ENCODE results near the gene CCDC61.
A peak's percentile ranks its signal among the peaks of the same experiment; 100 is the strongest.

Gene CCDC61

GRCh38 chr19:45994998-45995714, at the start of gene CCDC61:
CCDC61 (plus strand) TSS chr19:45995467; CDS start chr19:46003019, 7,552 bp downstream.
- peak; percentile 61 to 99 (median 96) for DNase-seq

- no peak for DNase-seq
These were observed 47.3 kb upstream of the CCDC61 start for GRCh38 chr19:45947926-45948325.

GRCh38 chr19:45952341-45952685, 43.0 kb upstream of the CCDC61 start:
- DNase-seq: peak in 1 of 51 donors; percentile 14

GRCh38 chr19:45952686-45953505, 42.4 kb upstream of the CCDC61 start:
- peak in 17 of 51 donors; percentile 8 to 48 (median 26) for DNase-seq

- no peak for DNase-seq
These were observed 41.6 kb upstream of the CCDC61 start for GRCh38 chr19:45953676-45954075.

- peak in 19 of 51 donors; percentile 24 to 64 (median 45) for DNase-seq
These were observed 41.1 kb upstream of the CCDC61 start for GRCh38 chr19:45954156-45954555.

GRCh38 chr19:45955905-45956608, 39.2 kb upstream of the CCDC61 start:
- DNase-seq: peak in 41 of 51 donors; percentile 7 to 88 (median 60)

GRCh38 chr19:45958320-45958719, 36.9 kb upstream of the CCDC61 start:
- DNase-seq: no peak

GRCh38 chr19:45958769-45959516, 36.3 kb upstream of the CCDC61 start:
- peak in 1 of 51 donors; percentile 53 for DNase-seq

- DNase-seq: no peak
These were observed 35.7 kb upstream of the CCDC61 start for GRCh38 chr19:45959517-45960025.

GRCh38 chr19:45960595-45961235, 34.6 kb upstream of the CCDC61 start:
- DNase-seq: peak in 8 of 51 donors; percentile 8 to 33 (median 12)

GRCh38 chr19:45962021-45962420, 33.2 kb upstream of the CCDC61 start:
- no peak for DNase-seq

GRCh38 chr19:45967246-45967645, 28.0 kb upstream of the CCDC61 start:
- no peak for DNase-seq

- DNase-seq: no peak
These were observed 26.6 kb upstream of the CCDC61 start for GRCh38 chr19:45968626-45969025.

GRCh38 chr19:45969676-45970075, 25.6 kb upstream of the CCDC61 start:
- no peak for DNase-seq

GRCh38 chr19:45971260-45971902, 23.9 kb upstream of the CCDC61 start:
- DNase-seq: no peak

GRCh38 chr19:45972081-45972946, 23.0 kb upstream of the CCDC61 start:
- DNase-seq: peak in 13 of 51 donors; percentile 13 to 60 (median 26)

- peak in 1 of 51 donors; percentile 17 for DNase-seq
These were observed 22.2 kb upstream of the CCDC61 start for GRCh38 chr19:45972947-45973540.

Measured in hypothalamus (tissue), 51 donors.